GM12873 (cell line): ENCODE results near the gene PMEPA1.
A peak's percentile ranks its signal among the peaks of the same experiment; 100 is the strongest.

Experiments
- CTCF ChIP-seq: IDR thresholded peaks from 2 replicates; pipeline ENCODE4 v1.5.1; 2012; ENCODE audit warnings: low read depth, mild to moderate bottlenecking, moderate library complexity, low read length, control low read depth; ENCODE audit not compliant: insufficient read depth; ENCODE audit errors: missing control alignments

The PMEPA1 gene

GRCh38 chr20:57610261-57610952 is 99.4 kb downstream of the PMEPA1 start:
- no peak for TF ChIP-seq CTCF

GRCh38 chr20:57609842-57610167 is 100.0 kb downstream of the PMEPA1 start:
- TF ChIP-seq CTCF = peak; percentile 46

- no peak for TF ChIP-seq CTCF
These were observed 100.6 kb downstream of the PMEPA1 start for GRCh38 chr20:57609086-57609841.

GRCh38 chr20:57608516-57608915 is 101.3 kb downstream of the PMEPA1 start:
- TF ChIP-seq CTCF = no peak

- TF ChIP-seq CTCF = no peak
These were observed 103.9 kb downstream of the PMEPA1 start for GRCh38 chr20:57605878-57606277.

GRCh38 chr20:57605045-57605444 is 104.8 kb downstream of the PMEPA1 start:
- TF ChIP-seq CTCF = no peak

GRCh38 chr20:57603120-57603519 is 106.7 kb downstream of the PMEPA1 start:
- no peak for TF ChIP-seq CTCF
